ENCODE results near the gene WDR38.

The WDR38 gene

GRCh38 chr9:124886461-124886860 lies 33.2 kb downstream of the WDR38 start:
- no peak for DNase-seq

GRCh38 chr9:124886866-124887492 lies 33.7 kb downstream of the WDR38 start:
- no peak for DNase-seq

- DNase-seq: no peak
Measured at GRCh38 chr9:124887832-124888231, 34.6 kb downstream of the WDR38 start.

- no peak for DNase-seq
Measured at GRCh38 chr9:124889006-124889405, 35.7 kb downstream of the WDR38 start.

- no peak for DNase-seq
Measured at GRCh38 chr9:124890179-124890578, 36.9 kb downstream of the WDR38 start.

GRCh38 chr9:124894035-124894740 lies 40.9 kb downstream of the WDR38 start:
- DNase-seq: no peak

GRCh38 chr9:124894741-124895170 lies 41.5 kb downstream of the WDR38 start:
- DNase-seq: no peak

GRCh38 chr9:124897570-124898460 lies 44.6 kb downstream of the WDR38 start:
- no peak for DNase-seq

GRCh38 chr9:124899845-124900244 lies 46.6 kb downstream of the WDR38 start:
- DNase-seq: no peak

- DNase-seq: no peak
Measured at GRCh38 chr9:124906966-124907365, 53.7 kb downstream of the WDR38 start.

Data from activated CD4-positive, alpha-beta T cell treated with anti-CD3 and anti-CD28 coated beads for 1 hour (primary cell).